Tibial nerve (tissue), 4 donors: ENCODE results near the gene NKAIN2. TPM values are rescaled to one million over a fixed set of nuclear protein-coding genes. Genes with fewer than 3 reads are reported as not detected.
"Not testable (repeated sequence)": the region's sequence is repeated elsewhere in the genome, so short reads cannot be mapped to it uniquely, and the experiment has no call there.

Experiments
- DNase-seq, 2 donors: peaks; one replicate each; pipeline ENCODE4 v3.0.0-alpha.2; 2019; ENCODE audit warnings: low spot score in 2 of 2
- H3K27ac ChIP-seq, 4 donors: fragments of 200-600 bp; sonication (generic) in 3 of 4; one replicate each; pipeline ENCODE4 v1.5.1; 2017 to 2019; ENCODE audit warnings: mild to moderate bottlenecking in 1 of 4
- H3K27me3 ChIP-seq, 2 donors: fragments of 200-600 bp; sonication (generic) in 1 of 2; one replicate each; pipeline versions ENCODE4 v1.5.1 to v1.6.0; 2017 to 2019
- H3K36me3 ChIP-seq, 3 donors: fragments of 200-600 bp; sonication (generic); one replicate each; pipeline ENCODE4 v1.5.1; 2018 to 2019
- H3K4me1 ChIP-seq, 4 donors: fragments of 200-600 bp; sonication (generic) in 3 of 4; one replicate each; pipeline ENCODE4 v1.5.1; 2017 to 2019
- H3K4me3 ChIP-seq, 4 donors: fragments of 200-600 bp; sonication (generic) in 3 of 4; one replicate each; pipeline ENCODE4 v1.5.1; 2017 to 2019; ENCODE audit warnings: mild to moderate bottlenecking in 1 of 4, moderate library complexity in 1 of 4
- H3K9me3 ChIP-seq, 4 donors: fragments of 200-600 bp; sonication (generic) in 3 of 4; one replicate each; pipeline ENCODE4 v1.5.1; 2017 to 2019
- CTCF ChIP-seq, 5 experiments: fragments of 200-600 bp in 3 of 5; fragments of 450-650 bp in 2 of 5; sonication (generic) in 3 of 5; IDR thresholded peaks; one replicate each; pipeline ENCODE4 v1.5.1; 2016 to 2019; ENCODE audit warnings: antibody characterized with exemption in 5 of 5, mild to moderate bottlenecking in 3 of 5, moderate library complexity in 2 of 5
- EP300 ChIP-seq, 2 donors: sonication (generic); formaldehyde crosslinking; IDR thresholded peaks; one replicate each; pipeline ENCODE4 v1.6.1; 2017; ENCODE audit warnings: antibody characterized with exemption in 2 of 2, mild to moderate bottlenecking in 1 of 2
- POLR2A ChIP-seq, 2 donors: fragments of 450-650 bp; IDR thresholded peaks; one replicate each; pipeline ENCODE4 v1.6.1; 2017; ENCODE audit warnings: antibody characterized with exemption in 2 of 2, mild to moderate bottlenecking in 2 of 2, moderate library complexity in 2 of 2
- WGBS, 2 donors: methylation state at CpG; one replicate each; pipeline ENCODE4 v1.1.5; 2018; 5-methylcytosine and 5-hydroxymethylcytosine counted together
- total RNA-seq, 4 donors: library from RNA; depleted of rRNA; stranded (reverse); fragments of >200 nt; gene quantifications; one replicate each; pipeline ENCODE4 v1.1.0, GENCODE V29; 2016

The NKAIN2 gene
- total RNA-seq, 4 donors from 2014 or later, result 8.1 to 20.8 (median 15.2) TPM

GRCh38 chr6:124008000-124008987 lies 204.6 kb downstream of the NKAIN2 start:
- no peaks in the 10 kb centered on the region for H3K27me3 ChIP-seq
- H3K4me3 ChIP-seq, result no peak overlapping the region
- DNase-seq, result no peak
- no peaks in the 10 kb centered on the region for H3K4me1 ChIP-seq
- WGBS, 2 donors, result 37 to 40% methylated on average over 10 of the region's 10 CpGs
- no peak for TF ChIP-seq POLR2A (IDR thresholded peaks at IDR 0.05)
- no peaks in the 10 kb centered on the region for H3K9me3 ChIP-seq
- no peak overlapping the region for H3K27ac ChIP-seq
- H3K36me3 ChIP-seq, result no peaks in the 10 kb centered on the region

GRCh38 chr6:124008988-124009765 lies 205.5 kb downstream of the NKAIN2 start:
- H3K4me1 ChIP-seq, result no peaks in the 10 kb centered on the region

DNA sequence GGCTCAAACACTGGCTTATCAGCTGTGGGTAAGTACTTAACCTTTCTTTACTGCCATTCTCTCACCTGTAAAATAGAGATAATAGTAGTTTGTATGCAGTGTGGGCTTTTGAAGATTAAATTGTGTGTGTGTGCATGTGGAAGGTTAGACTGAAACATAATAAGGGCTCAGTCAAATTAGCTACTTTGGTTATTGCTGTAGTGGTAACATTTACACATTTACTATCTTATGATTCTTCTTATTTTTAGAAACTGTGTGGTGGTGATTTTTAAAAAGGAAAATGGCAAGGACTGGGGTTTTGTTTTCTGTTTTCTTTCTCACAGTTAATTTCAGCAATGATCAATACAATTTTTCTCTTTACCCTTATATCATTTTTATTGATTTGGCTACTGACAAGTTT lies 206.9 kb downstream of the NKAIN2 start:
- H3K4me3 ChIP-seq, result no peak overlapping the region
- H3K9me3 ChIP-seq, result no peaks in the 10 kb centered on the region
- no peaks in the 10 kb centered on the region for H3K27me3 ChIP-seq
- H3K36me3 ChIP-seq, result no peaks in the 10 kb centered on the region
- H3K27ac ChIP-seq, result no peak overlapping the region
- TF ChIP-seq POLR2A (IDR thresholded peaks at IDR 0.05) (no peak), EP300 (IDR thresholded peaks at IDR 0.05) (no peak), CTCF (IDR thresholded peaks at IDR 0.05) (no peak)
- no peak for DNase-seq
- no peaks in the 10 kb centered on the region for H3K4me1 ChIP-seq

More at GRCh38 chr6:124008988-124009765, 205.5 kb downstream of the NKAIN2 start:
- H3K9me3 ChIP-seq, result no peaks in the 10 kb centered on the region
- no peak for DNase-seq
- no peaks in the 10 kb centered on the region for H3K36me3 ChIP-seq
- 79 to 82% methylated on average over 6 of the region's 6 CpGs for WGBS, 2 donors
- no peak for TF ChIP-seq CTCF (IDR thresholded peaks at IDR 0.05)
- no peak for TF ChIP-seq POLR2A (IDR thresholded peaks at IDR 0.05)
- no peak for TF ChIP-seq EP300 (IDR thresholded peaks at IDR 0.05)
- H3K4me3 ChIP-seq, result no peak overlapping the region
- H3K27ac ChIP-seq, result no peak overlapping the region
- no peaks in the 10 kb centered on the region for H3K27me3 ChIP-seq

DNA sequence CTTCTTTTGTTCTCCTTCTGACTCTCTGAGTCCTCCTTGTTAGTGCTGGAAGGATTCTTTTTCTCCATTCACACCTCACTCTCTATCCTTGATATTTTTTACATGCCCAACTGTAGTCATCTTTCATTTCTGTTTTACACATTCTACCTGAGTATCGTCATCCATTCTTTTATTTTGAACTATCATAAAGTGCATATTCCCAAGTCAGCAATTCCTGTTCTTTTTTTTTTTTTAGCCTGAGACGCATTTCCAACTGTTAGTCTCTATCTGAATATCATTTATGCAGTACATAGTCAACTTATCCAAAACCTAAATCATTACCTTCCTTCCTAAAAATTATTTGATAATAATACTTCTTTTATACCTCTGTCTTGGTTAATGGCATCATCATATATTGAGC lies 207.5 kb downstream of the NKAIN2 start:
- Histone ChIP-seq H3K27ac (no peak overlapping the region), H3K4me1 (no peaks in the 10 kb centered on the region), H3K9me3 (no peaks in the 10 kb centered on the region), H3K36me3 (no peaks in the 10 kb centered on the region), H3K27me3 (no peaks in the 10 kb centered on the region), H3K4me3 (no peak overlapping the region)
- 91 to 92% methylated on average over 2 of the region's 2 CpGs for WGBS, 2 donors
- DNase-seq, result no peak
- TF ChIP-seq POLR2A (IDR thresholded peaks at IDR 0.05) (no peak), EP300 (IDR thresholded peaks at IDR 0.05) (no peak), CTCF (IDR thresholded peaks at IDR 0.05) (no peak)

- H3K4me1 ChIP-seq, H3K27ac ChIP-seq, H3K36me3 ChIP-seq, H3K9me3 ChIP-seq, H3K27me3 ChIP-seq, H3K4me3 ChIP-seq, DNase-seq: not testable (repeated sequence)
- WGBS, 2 donors, result 93 to 100% methylated on average over 1 of the region's 1 CpG
Measured at GRCh38 chr6:124022051-124022450, 218.4 kb downstream of the NKAIN2 start.

DNA sequence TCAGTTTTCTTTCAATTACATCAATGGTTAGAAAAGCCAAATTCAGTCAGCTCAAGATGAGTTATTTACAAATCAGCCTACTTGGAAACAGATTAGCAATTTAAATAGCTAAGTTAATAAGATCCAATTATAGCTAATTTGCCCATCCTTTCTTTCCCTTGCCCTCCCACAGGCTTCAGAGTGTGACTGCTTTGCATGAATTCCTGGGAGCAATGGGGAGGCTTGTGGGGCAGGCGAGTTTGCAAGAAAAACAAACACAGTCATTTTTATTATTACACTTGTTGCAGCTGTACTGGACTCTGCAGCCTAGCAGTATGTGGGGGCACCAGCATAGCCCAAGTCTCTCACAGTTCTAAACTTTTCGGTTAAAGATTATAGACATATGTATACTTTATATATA lies 219.0 kb downstream of the NKAIN2 start:
- no peak overlapping the region for H3K4me3 ChIP-seq
- H3K9me3 ChIP-seq, result no peaks in the 10 kb centered on the region
- no peaks in the 10 kb centered on the region for H3K4me1 ChIP-seq
- H3K27me3 ChIP-seq, result no peaks in the 10 kb centered on the region
- TF ChIP-seq CTCF (IDR thresholded peaks at IDR 0.05), result no peak
- no peak for TF ChIP-seq POLR2A (IDR thresholded peaks at IDR 0.05)
- no peaks in the 10 kb centered on the region for H3K36me3 ChIP-seq
- no peak for DNase-seq
- WGBS, 2 donors, result 77% methylated on average over 2 of the region's 2 CpGs
- H3K27ac ChIP-seq, result no peak overlapping the region
